ENCODE results near the gene RYK. TPM values are rescaled to one million over a fixed set of nuclear protein-coding genes. Genes with fewer than 3 reads are reported as not detected.

Gene RYK
- total RNA-seq, 4 donors from 2014 or later, result 54.3 to 225 (median 138) TPM

DNA sequence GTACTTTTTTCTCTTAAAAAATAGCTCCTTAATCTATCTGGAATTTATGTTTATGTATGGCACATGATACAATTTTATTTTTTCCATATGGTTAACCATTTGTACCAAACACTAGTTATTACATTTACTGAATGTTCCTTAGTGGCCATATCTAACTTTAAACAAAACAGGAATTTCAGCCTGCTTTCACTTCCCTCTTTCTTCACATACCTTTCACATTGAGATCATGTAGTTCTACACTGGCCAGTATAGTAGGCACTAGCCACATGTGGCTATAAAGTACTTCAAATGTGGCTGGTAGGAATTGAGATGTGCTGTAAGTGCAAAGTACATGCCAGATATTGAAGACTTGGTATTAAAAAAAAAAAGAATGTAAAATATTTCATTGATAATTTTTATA, 4.7 kb upstream of the RYK start:
- no peak for TF ChIP-seq POLR2A (IDR thresholded peaks at IDR 0.05)

DNA sequence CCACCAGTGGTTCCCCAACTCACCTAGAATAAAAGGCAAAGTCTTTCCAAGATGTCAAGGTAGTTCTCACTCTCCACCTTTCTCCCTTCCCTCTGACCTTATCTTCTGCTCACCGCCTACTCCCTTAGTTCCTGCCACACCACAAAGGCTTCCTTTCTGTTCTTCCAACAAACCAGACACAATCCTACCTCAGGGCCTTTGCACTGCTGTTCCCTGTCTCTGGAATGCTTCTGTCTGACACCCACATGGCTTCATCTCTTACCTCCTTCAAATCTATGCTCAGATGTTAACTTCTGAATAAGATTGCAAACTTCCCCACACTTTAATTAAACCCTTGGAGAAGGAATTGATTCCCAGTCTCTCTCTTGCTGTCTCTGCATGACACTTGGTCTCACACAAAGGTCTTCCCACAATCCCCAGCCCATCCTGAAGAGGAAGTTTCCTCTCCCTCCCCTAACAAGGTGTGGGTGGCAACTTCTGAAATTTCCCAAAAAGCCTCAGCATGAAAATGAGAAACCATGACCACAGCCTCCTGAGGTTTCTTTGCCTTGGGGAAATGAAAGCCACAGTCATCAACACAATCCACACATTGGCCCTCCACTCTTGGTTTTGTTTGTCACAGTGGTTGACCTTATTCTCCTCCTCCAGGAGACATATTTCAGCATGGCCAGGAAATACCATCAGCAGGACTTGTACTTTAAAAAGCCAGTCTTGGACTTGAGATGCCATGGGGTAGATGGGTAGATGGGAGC, 3.0 kb upstream of the RYK start:
- intact Hi-C loops (cut with DNase I; ENCODE audit: low total_unique reads), result no loop called here
- H3K4me1 ChIP-seq, result peaks cover 0 to 7% of the 10 kb centered on the region in 2 donors
- TF ChIP-seq POLR2A (IDR thresholded peaks at IDR 0.05), result no peak
- TF ChIP-seq, protein P1, sequence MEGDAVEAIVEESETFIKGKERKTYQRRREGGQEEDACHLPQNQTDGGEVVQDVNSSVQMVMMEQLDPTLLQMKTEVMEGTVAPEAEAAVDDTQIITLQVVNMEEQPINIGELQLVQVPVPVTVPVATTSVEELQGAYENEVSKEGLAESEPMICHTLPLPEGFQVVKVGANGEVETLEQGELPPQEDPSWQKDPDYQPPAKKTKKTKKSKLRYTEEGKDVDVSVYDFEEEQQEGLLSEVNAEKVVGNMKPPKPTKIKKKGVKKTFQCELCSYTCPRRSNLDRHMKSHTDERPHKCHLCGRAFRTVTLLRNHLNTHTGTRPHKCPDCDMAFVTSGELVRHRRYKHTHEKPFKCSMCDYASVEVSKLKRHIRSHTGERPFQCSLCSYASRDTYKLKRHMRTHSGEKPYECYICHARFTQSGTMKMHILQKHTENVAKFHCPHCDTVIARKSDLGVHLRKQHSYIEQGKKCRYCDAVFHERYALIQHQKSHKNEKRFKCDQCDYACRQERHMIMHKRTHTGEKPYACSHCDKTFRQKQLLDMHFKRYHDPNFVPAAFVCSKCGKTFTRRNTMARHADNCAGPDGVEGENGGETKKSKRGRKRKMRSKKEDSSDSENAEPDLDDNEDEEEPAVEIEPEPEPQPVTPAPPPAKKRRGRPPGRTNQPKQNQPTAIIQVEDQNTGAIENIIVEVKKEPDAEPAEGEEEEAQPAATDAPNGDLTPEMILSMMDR (IDR thresholded peaks at IDR 0.05), result no peak
- no peaks in the 10 kb centered on the region for H3K27me3 ChIP-seq
- H3K9me3 ChIP-seq, result no peaks in the 10 kb centered on the region
- H3K36me3 ChIP-seq, result no peaks in the 10 kb centered on the region
- H3K4me3 ChIP-seq, result no peak overlapping the region
- peak overlapping the region; percentile 96 to 97 for H3K27ac ChIP-seq
- no peak for DNase-seq

More for the DNA sequence above, 4.7 kb upstream of the RYK start:
- no peak for DNase-seq
- Histone ChIP-seq H3K4me1 (peaks cover 0 to 7% of the 10 kb centered on the region in 2 donors), H3K4me3 (no peak overlapping the region), H3K27ac (no peak overlapping the region), H3K36me3 (no peaks in the 10 kb centered on the region), H3K27me3 (no peaks in the 10 kb centered on the region), H3K9me3 (no peaks in the 10 kb centered on the region)
- intact Hi-C loops (cut with DNase I; ENCODE audit: low total_unique reads), result no loop called here

DNA sequence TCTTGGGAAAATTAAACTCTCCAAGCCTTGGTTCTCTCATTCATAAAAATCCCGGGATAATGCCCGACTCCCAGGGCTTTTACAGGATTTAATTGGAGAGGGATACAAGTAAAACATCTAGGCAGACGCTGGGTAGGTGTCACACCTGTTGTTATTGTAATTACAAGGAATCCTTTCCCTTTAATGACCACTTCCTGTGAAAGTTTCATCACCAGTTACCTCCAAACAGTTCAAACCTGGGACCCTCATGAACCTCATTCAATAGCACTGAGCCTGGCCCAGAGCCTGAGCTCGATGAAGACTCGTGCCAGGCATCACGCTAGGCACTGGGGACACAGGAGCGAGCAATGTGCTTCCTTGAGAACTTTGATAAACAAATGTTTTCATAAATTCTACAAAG, 2.1 kb upstream of the RYK start:
- Histone ChIP-seq H3K27ac (peak overlapping the region; percentile 96 to 97), H3K36me3 (no peaks in the 10 kb centered on the region), H3K27me3 (no peaks in the 10 kb centered on the region), H3K9me3 (no peaks in the 10 kb centered on the region), H3K4me1 (peaks cover 0 to 10% of the 10 kb centered on the region in 2 donors), H3K4me3 (no peak overlapping the region)
- intact Hi-C loops (cut with DNase I; ENCODE audit: low total_unique reads), result no loop called here
- no peak for DNase-seq
- TF ChIP-seq POLR2A (IDR thresholded peaks at IDR 0.05), result no peak
- TF ChIP-seq, protein P1 (IDR thresholded peaks at IDR 0.05), result no peak

DNA sequence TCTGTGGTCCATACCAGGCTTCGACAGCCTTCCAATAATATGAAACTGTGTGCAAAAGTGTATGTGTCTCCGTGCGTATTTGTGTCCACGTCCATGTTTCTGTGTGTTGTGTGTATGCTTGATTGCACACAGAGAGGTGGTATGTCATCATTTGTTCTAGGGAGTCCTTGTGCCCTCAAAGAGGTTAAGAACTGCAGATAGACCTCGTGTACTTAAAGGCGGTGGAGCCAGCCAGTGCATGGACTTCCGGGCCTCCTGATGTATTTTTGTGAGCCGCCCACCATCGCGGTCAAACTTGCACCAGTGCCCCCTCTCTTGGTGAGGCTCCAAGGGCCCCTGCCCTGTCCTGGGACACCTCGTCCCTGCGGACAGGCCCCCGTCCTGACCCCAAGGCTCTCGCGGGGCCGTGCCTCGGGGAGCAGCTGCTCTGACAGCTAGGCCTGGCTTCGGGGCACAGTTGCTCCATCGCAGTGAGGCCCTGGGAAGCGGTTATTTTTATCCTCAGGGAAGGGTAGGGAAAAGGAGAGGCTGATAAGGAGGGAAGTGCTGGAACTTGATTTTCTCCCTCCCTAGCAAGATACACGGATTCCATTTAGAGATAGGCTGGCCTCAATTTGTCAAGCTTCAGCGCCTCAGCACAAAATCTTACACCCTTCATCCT, 1.2 kb upstream of the RYK start:
- H3K36me3 ChIP-seq, result no peaks in the 10 kb centered on the region
- TF ChIP-seq, protein P1 (IDR thresholded peaks at IDR 0.05), result no peak
- no peak for TF ChIP-seq POLR2A (IDR thresholded peaks at IDR 0.05)
- peak; percentile 29 to 42 for DNase-seq
- H3K9me3 ChIP-seq, result no peaks in the 10 kb centered on the region
- no peaks in the 10 kb centered on the region for H3K27me3 ChIP-seq
- peaks cover 0 to 10% of the 10 kb centered on the region in 2 donors for H3K4me1 ChIP-seq
- H3K27ac ChIP-seq, result peak overlapping the region; percentile 96 to 97
- H3K4me3 ChIP-seq, result no peak overlapping the region
- intact Hi-C loops (cut with DNase I; ENCODE audit: low total_unique reads), result no loop called here

DNA sequence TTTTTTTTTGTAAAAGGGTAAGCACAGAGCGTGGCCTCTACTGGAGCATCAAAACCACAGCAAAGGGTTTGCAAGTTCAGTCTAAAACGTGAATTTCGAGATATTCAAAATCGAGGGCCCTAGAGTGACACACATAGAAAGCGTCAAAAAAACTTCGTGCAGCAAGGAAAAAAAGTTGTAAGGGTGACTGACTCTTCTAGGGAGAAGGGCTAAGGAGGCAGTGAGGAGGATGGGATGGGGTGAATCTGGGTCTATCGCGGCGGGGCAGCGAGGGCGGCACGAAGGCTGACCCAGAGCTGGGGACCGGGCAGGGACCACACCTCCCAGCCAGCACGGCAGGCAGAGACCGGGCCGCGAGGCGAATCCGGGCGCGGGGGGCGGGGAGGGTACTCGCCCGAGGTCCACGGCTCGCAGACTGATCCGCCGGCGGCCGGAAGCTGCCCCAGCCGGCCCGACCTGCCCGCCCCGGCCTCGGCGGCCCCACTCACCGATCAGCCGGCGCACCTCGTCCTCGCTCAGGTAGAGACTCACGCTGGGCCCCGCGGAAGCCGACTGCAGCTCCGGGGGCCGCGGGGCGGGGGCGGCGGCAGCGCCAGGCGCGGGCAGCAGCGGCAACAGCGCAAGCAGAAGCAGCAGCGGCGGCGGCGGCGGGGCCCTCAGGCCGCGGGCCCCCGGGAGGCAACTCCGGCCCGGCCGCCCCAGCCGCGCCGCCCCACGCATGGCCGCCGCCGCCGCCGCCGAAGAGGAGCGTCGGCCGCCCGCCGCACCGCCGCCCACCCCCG, 533 bp downstream of the RYK start:
- intact Hi-C loops (cut with DNase I; ENCODE audit: low total_unique reads), result no loop called here
- H3K4me1 ChIP-seq, result peaks cover 5 to 10% of the 10 kb centered on the region in 2 donors
- no peaks in the 10 kb centered on the region for H3K36me3 ChIP-seq
- H3K4me3 ChIP-seq, result peak overlapping the region; percentile 70 to 96
- no peak for TF ChIP-seq POLR2A (IDR thresholded peaks at IDR 0.05)
- TF ChIP-seq, protein P1 (IDR thresholded peaks at IDR 0.05), result no peak
- peak; percentile 32 to 57 for DNase-seq
- H3K27ac ChIP-seq, result peak overlapping the region; percentile 96 to 97
- no peaks in the 10 kb centered on the region for H3K27me3 ChIP-seq
- H3K9me3 ChIP-seq, result no peaks in the 10 kb centered on the region
